Caco-2 (cell line): ENCODE results near the gene LRRC46. TPM values are rescaled to one million over a fixed set of nuclear protein-coding genes. Genes with fewer than 3 reads are reported as not detected.

Experiments used
- Bru-seq: library from RNA; stranded (reverse); fragments of 400-500 nt; gene quantifications from one replicate; lab custom pipeline; 2021; lab: Mats Ljungman, UMichigan
- BruChase-seq, 2 experiments: library from RNA; stranded (reverse); fragments of 400-500 nt; gene quantifications; one replicate each; lab custom pipeline; 2021; lab: Mats Ljungman, UMichigan
- BruUV-seq: library from RNA; stranded (reverse); fragments of 400-500 nt; replicated peaks from 2 replicates; lab custom pipeline; 2021; lab: Mats Ljungman, UMichigan
- CTCF ChIA-PET: fragments of 300-600 bp; sonication (Branson Sonifier 250); formaldehyde crosslinking; loops from one replicate; lab custom pipeline; 2022; ENCODE audit warnings: antibody characterized with exemption; lab: Charles Lee
- POLR2A ChIA-PET: fragments of 300-600 bp; sonication (Branson Sonifier 250); formaldehyde crosslinking; loops from one replicate; lab custom pipeline; 2022; ENCODE audit warnings: antibody characterized with exemption; lab: Charles Lee
- DNase-seq, 2 experiments: peaks; one replicate each; pipeline versions ENCODE4 v3.0.0 to v3.0.0-alpha.2; 2020 to 2022
- H3K27me3 ChIP-seq: replicated peaks from 2 replicates; pipeline ENCODE4 v1.6.0; 2011; ENCODE audit warnings: low read length; ENCODE audit not compliant: control insufficient read depth, insufficient read depth
- H3K36me3 ChIP-seq: 2 replicates; pipeline ENCODE4 v1.5.1; 2011; ENCODE audit warnings: low read length; ENCODE audit not compliant: control insufficient read depth, insufficient read depth
- H3K4me1 ChIP-seq: fragments of 250-450 bp; sonication (Bioruptor Pico); 2 replicates; pipeline ENCODE4 v1.5.1; 2020; ENCODE audit warnings: mild to moderate bottlenecking
- H3K4me3 ChIP-seq: 2 replicates; pipeline ENCODE4 v1.5.1; 2011; ENCODE audit warnings: low read depth, mild to moderate bottlenecking, control low read depth, low read length
- H3K9me3 ChIP-seq: fragments of 250-450 bp; sonication (Bioruptor Pico); 2 replicates; pipeline ENCODE4 v1.5.1; 2020; ENCODE audit warnings: mild to moderate bottlenecking, moderate library complexity
- H3K27ac Mint-ChIP-seq: one replicate; pipeline ENCODE4 v1.8.0; 2022; ENCODE audit warnings: mixed read lengths; ENCODE audit not compliant: unreplicated experiment
- H3K27me3 Mint-ChIP-seq: one replicate; pipeline ENCODE4 v1.8.0; 2022; ENCODE audit warnings: mixed read lengths; ENCODE audit not compliant: insufficient read depth, unreplicated experiment
- H3K36me3 Mint-ChIP-seq: one replicate; pipeline ENCODE4 v1.8.0; 2022; ENCODE audit warnings: mild to moderate bottlenecking, mixed read lengths; ENCODE audit not compliant: insufficient read depth, unreplicated experiment
- H3K4me1 Mint-ChIP-seq: one replicate; pipeline ENCODE4 v1.8.0; 2022; ENCODE audit warnings: low read depth, mixed read lengths; ENCODE audit not compliant: unreplicated experiment
- H3K4me3 Mint-ChIP-seq: one replicate; pipeline ENCODE4 v1.8.0; 2022; ENCODE audit warnings: mild to moderate bottlenecking, moderate library complexity, mixed read lengths; ENCODE audit not compliant: unreplicated experiment
- H3K9me3 Mint-ChIP-seq: one replicate; pipeline ENCODE4 v1.8.0; 2022; ENCODE audit warnings: mixed read lengths; ENCODE audit not compliant: unreplicated experiment
- intact Hi-C: fragments of 100-400 bp; cut with micrococcal nuclease; formaldehyde crosslinking; loops from one replicate; pipeline ENCODE4 v1.10.0; 2022; ENCODE audit not compliant: unreplicated experiment
- long read RNA-seq: library from polyadenylated mRNA; stranded (forward); transcript quantifications from one replicate; pipeline ENCODE4 v2.0.0, GENCODE V29; 2022
- total RNA-seq: library from RNA; stranded (reverse); gene quantifications from 2 replicates; pipeline ENCODE4 v1.2.3, GENCODE V29; 2022
- TF ChIP-seq, protein P1 (sequence below), 2 experiments: fragments of 200-600 bp in 1 of 2; IDR thresholded peaks; 1 replicate in 1 of 2; 2 replicates in 1 of 2; pipeline versions ENCODE4 v1.5.1 to v1.8.0; 2011 to 2022; ENCODE audit warnings: antibody characterized with exemption in 1 of 2, control low read depth in 1 of 2, inconsistent platforms in 1 of 2, low read depth in 1 of 2, low read length in 1 of 2, mild to moderate bottlenecking in 1 of 2, moderate library complexity in 1 of 2; ENCODE audit not compliant: insufficient read depth in 1 of 2, severe bottlenecking in 1 of 2, unreplicated experiment in 1 of 2

LRRC46 gene, protein sequence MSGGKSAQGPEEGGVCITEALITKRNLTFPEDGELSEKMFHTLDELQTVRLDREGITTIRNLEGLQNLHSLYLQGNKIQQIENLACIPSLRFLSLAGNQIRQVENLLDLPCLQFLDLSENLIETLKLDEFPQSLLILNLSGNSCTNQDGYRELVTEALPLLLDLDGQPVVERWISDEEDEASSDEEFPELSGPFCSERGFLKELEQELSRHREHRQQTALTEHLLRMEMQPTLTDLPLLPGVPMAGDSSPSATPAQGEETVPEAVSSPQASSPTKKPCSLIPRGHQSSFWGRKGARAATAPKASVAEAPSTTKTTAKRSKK
- 1.4 and 2.3 TPM in 2 replicates for total RNA-seq
- percentile 34 among the genes with signal in this experiment for Bru-seq, nascent RNA
- percentile 29 among the genes with signal in this experiment for BruChase-seq, experiment 1, labeled RNA remaining after a 2-hour chase
- percentile 30 among the genes with signal in this experiment for BruChase-seq, experiment 2, labeled RNA remaining after a 6-hour chase
- long read RNA-seq, partial matches to known transcripts: 1 of 5 reads
- long read RNA-seq, other reads (novel, unspliced or antisense): 2 of 5 reads

DNA sequence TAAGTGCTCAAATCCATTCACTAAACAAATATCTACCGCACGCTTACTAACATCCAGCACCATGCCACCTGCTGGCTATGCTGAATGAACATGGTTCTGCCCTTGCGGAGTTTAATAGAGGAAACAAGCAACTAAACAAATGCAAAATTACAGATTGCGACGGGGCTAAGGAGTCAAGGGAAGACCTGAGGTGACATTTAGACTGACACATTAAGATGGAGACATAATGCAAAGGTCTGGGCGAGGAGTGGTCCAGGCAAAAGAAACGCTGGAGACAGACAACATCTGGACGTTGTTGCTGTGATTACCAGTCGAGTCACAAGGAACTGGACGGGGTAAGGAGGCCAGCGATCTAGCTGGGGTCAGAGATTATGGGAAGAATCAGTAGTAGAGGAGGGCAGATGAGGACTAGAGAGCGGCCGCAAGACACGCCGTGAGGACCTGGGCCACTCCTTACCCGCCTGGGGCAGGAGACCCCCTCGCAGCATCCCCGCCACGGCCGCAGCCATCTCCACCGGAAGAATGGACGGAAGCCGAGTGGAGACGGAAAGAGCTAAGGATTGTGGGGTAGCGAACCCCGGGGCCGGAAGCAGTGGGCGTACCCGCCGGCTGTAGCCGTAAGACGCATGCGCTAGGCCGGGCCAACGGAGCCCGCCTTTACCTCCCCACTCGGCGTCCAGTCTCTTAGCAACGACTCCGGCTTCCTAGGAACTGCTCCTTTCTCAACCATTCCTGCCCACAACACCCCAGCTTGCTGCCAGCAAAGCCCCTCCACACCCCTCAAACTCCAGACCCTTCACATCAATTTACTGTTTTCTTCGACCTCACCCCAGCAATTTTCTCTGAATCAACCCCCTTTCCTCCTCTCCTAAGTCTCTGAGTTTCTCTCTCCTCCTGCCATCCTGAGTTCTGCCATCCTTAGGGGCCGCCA is at the start of gene LRRC46, which contains the start of gene MRPL10:
TSS of gene LRRC46 (plus strand) at position 668 of the 931 bp plus-strand sequence. CDS start 320 bp downstream, outside the sequence.
TSS of gene MRPL10 (minus strand) at position 539 of the 931 bp plus-strand sequence. CDS start at position 509, 30 bp downstream.
- CTCF ChIA-PET: interaction anchor here (0.6 to 2.7 kb wide), 31 partner anchors 9 to 1061 kb away, joined by 3 to 36 read pairs (median 7); partner anchors contain the start of genes ATP5MC1, CDK5RAP3, KPNB1 and NFE2L1
- POLR2A ChIA-PET: interaction anchor here (0.5 to 2.3 kb wide), 27 partner anchors 9 to 725 kb away, joined by 3 to 32 read pairs (median 5); partner anchors contain the start of genes CDK5RAP3, KPNB1, NFE2L1 and OSBPL7
- H3K27ac Mint-ChIP-seq: peak within 1 kb of the TSS; percentile 84
- Histone ChIP-seq H3K27me3 (no peaks in the 10 kb centered on the region), H3K36me3 (peaks cover 7% of the 10 kb centered on the region), H3K4me3 (peak within 1 kb of the TSS; percentile 54), H3K4me1 (peaks cover 9% of the 10 kb centered on the region), H3K9me3 (no peaks in the 10 kb centered on the region)
- H3K9me3 Mint-ChIP-seq: no peaks in the 10 kb centered on the region
- H3K4me1 Mint-ChIP-seq: peaks cover 16% of the 10 kb centered on the region
- intact Hi-C loops: loop anchor here (1.0 to 10.0 kb wide), 5 partner anchors 10 to 274 kb away; partner anchors contain the start of genes CBX1, OSBPL7, SCRN2 and SNX11
- BruUV-seq: TSS peak; percentile 84
- no peaks in the 10 kb centered on the region for H3K27me3 Mint-ChIP-seq
- TF ChIP-seq, protein P1, sequence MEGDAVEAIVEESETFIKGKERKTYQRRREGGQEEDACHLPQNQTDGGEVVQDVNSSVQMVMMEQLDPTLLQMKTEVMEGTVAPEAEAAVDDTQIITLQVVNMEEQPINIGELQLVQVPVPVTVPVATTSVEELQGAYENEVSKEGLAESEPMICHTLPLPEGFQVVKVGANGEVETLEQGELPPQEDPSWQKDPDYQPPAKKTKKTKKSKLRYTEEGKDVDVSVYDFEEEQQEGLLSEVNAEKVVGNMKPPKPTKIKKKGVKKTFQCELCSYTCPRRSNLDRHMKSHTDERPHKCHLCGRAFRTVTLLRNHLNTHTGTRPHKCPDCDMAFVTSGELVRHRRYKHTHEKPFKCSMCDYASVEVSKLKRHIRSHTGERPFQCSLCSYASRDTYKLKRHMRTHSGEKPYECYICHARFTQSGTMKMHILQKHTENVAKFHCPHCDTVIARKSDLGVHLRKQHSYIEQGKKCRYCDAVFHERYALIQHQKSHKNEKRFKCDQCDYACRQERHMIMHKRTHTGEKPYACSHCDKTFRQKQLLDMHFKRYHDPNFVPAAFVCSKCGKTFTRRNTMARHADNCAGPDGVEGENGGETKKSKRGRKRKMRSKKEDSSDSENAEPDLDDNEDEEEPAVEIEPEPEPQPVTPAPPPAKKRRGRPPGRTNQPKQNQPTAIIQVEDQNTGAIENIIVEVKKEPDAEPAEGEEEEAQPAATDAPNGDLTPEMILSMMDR (IDR thresholded peaks at IDR 0.05; ENCODE audit: insufficient read depth in 1 of 2, low read depth in 1 of 2, low read length in 1 of 2, severe bottlenecking in 1 of 2, unreplicated experiment in 1 of 2): peak; percentile 54 to 80
- peak within 1 kb of the TSS; percentile 89 for H3K4me3 Mint-ChIP-seq
- DNase-seq: peak; percentile 97 to 99
- peaks cover 41% of the 10 kb centered on the region for H3K36me3 Mint-ChIP-seq

DNA sequence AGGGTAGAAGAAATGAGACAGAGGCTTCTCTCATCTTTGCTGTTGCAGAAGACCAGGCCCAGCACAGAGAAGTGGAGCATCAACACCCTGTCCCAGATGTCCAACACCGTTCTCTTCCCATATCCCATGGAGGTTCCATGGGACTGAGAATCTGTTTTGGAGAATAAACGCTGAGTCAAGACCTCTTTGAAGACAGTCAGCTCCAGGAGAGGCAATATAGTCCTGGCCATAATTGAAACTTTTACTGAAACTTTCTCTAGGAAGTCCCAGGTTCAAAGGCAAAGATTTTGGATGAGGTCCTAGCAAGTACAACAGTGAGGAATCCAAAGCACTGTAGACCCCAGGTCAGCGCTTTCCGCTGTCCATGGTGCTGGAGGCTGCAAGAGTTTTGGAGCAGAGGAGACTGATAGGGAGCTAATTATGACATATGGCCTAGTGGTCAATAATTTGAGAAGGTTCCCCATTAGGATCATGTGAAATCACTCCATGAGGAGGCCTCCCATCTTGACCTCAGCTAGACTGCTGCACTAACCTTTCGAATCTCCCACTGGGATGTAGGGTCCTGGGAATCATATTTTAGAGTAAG is 45.8 kb upstream of the LRRC46 start:
- peaks cover 9% of the 10 kb centered on the region; the same call in 1 of the 2 replicates for H3K4me1 ChIP-seq
- TF ChIP-seq, protein P1 (IDR thresholded peaks at IDR 0.05; ENCODE audit: insufficient read depth in 1 of 2, low read depth in 1 of 2, low read length in 1 of 2, severe bottlenecking in 1 of 2, unreplicated experiment in 1 of 2): no peak
- DNase-seq: peak; percentile 78 to 89
- no peaks in the 10 kb centered on the region for H3K36me3 Mint-ChIP-seq
- BruUV-seq: no TSS peak
- CTCF ChIA-PET: interaction anchor here (0.8 to 1.3 kb wide), 4 partner anchors 17 to 45 kb away, joined by 3 to 5 read pairs (median 4); partner anchors contain the start of genes LRRC46 and MRPL10
- no peaks in the 10 kb centered on the region for H3K9me3 Mint-ChIP-seq
- no peaks in the 10 kb centered on the region for H3K36me3 ChIP-seq
- peaks cover 13% of the 10 kb centered on the region for H3K4me1 Mint-ChIP-seq
- POLR2A ChIA-PET: no interaction called here
- intact Hi-C loops: no loop called here
- H3K4me3 Mint-ChIP-seq: no peak overlapping the region
- peaks cover 2% of the 10 kb centered on the region; the same call in 1 of the 2 replicates for H3K9me3 ChIP-seq
- H3K4me3 ChIP-seq: no peak overlapping the region
- peaks cover 38% of the 10 kb centered on the region for H3K27me3 Mint-ChIP-seq
- no peak overlapping the region for H3K27ac Mint-ChIP-seq
- peaks cover 1% of the 10 kb centered on the region; the same call in 1 of the 2 replicates for H3K27me3 ChIP-seq
